ENCODE data around the gene RRH.
"Not testable (repeated sequence)": the region's sequence is repeated elsewhere in the genome, so short reads cannot be mapped to it uniquely, and the experiment has no call there.

Gene RRH

DNA sequence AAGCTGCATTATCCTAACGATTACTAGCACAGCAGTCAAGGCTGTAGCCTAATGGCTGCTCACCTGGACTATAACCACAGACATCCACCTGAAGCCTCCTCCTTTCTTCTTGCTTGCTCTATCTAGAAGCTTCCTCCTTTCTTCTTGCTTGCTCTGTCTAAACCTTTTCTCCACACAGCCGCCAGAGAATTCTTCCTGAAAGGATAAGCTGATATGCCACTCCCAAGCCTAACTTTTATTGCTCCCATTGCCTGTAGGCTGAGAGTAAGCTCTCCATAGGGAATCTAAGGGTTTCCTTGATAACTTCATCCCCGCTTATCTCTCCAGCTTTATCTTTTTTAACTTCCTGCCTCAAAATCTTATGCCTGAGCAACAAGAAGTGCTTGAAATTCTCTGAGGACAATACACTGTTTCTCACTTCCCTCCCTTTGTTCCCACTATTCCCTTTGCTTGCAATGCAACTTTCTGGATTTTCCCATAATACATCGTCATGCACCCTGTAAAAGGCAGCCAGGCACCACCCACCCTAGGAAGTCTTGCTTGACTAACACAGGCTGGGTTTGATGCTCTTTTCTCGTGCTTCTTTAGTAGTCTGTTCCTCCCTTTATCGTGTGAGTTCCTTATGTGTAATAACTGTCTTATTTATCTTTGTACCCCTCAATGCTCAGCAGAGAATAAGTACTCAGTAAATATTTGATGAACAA, 18.8 kb downstream of the RRH start:
- no peak for DNase-seq (ENCODE audit: low spot score)

DNA sequence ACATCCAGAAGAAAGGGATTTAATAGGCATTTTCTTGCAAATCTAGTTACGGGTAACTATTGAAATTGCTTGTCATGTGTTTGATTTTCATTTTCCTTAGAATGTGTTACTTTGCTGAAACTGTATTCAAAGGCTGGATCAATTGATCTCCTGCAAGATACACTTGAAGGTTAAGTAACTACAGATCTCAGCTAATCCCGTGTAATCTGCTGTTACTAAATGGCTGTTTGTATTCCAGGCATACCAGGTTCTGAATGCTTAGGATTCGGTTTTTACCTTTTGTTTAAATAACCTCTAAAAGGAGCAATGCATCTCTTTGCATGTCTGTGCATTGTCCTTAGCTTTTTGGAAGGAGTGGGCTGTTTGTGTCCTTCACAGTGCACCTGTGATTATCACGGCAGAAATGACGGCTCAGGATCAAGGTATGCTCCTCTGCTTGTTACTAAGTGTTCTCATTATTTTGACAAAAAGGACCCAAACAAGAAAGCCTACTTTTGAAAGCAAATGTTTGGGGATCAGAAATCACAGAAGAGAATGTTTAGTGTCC, 20.2 kb downstream of the RRH start, which contains the start of gene LRIT3:
LRIT3 (plus strand) TSS at position 212 of the 547 bp plus-strand sequence; CDS start at position 307, 95 bp downstream.
- no peak for DNase-seq (ENCODE audit: low spot score)

DNA sequence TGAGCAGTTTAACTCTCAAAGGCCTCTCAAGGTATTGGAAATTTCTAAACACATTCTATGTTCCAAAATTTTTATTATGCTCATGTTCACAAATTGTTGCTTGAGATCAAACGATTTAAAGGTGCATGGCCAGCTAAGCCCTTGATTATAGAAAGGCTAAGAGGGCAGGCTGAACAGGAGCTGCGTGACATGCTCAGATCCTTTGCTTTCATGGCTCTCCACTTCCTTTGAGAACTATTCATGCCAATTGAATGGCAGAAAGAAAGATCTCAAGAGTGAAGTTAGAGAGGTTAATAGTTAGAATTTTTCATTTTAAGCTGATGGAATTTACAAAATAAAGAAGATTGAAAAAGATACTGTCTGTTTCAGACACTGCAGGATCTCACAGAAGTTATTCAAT, 20.7 kb downstream of the RRH start:
- DNase-seq (ENCODE audit: low spot score) = no peak

DNA sequence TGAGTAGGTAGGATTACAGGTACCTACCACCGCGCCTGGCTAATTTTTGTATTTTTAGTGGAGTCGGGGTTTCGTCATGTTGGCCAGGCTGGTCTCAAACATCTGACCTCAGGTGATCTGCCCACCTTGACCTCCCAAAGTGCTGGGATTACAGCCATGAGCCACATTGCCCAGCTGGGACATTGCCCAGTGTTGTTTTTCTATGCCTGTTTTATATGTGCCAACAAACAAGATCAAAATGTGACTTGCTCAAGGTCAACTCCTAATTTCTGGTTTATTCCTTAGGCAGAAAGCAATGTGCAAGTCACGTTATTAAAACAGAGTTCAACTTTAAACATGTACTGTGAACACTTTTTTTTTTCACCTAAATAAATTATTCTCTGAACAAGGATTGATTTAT, 22.8 kb downstream of the RRH start:
- no peak for DNase-seq (ENCODE audit: low spot score)

DNA sequence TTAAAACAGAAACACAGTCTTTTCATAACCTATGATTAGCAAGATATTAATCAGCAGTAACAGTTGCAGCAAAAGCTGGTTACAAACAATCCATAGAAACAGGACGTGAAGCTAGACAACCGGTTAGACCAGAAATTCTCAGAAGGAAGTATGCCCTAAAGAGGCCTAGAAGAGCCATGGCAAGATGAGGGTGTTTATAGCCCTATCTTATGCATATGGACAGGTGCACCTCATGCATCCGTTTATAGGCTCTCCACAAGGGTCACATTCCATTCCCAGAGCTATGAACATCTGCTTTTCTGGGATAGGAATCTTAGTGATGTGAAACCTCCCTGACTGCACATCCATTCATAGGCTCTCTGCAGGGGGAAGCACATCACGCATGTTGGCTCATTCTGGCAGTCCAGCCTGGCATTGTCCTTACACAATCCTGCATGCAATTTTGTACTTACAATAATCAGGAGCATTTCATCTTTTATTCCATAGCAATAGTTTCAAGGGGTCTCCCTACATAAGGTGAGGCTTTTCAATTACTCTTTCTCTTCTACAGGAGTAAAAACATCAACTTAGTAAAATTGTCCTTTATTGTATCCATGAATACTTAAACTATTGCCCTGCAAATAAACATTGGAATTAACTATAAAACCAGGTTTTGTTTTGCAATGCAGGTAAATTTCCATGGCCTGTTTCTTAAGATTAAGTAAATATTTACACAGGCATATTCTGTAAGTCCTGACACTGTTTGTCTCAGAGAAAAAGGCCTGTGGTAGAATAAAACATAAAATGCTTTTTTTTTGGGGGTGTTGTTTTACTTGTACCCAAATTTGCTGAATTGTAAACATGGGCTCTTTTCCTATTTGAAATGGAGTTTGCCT, 31.9 kb downstream of the RRH start:
- not testable (repeated sequence) for DNase-seq (ENCODE audit: low spot score)

DNA sequence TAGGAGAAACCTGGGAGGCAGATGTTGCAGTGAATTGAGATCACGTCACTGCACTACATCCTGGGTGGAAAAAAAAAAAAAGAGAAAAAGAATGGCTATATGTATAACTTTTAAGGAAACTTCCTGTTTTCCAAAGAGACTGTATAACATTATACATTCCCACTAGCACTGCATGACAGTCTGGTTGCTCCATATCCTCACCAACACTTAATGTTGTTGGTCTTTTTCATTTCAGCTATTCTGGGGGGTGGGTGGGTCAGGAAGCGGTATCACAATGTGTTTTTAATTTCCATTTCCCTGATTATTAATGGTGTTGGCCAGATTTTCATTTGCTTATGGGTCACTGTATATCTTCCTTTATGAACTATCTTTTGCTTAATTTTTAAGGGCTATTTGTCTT, 33.5 kb downstream of the RRH start:
- DNase-seq (ENCODE audit: low spot score) = no peak

DNA sequence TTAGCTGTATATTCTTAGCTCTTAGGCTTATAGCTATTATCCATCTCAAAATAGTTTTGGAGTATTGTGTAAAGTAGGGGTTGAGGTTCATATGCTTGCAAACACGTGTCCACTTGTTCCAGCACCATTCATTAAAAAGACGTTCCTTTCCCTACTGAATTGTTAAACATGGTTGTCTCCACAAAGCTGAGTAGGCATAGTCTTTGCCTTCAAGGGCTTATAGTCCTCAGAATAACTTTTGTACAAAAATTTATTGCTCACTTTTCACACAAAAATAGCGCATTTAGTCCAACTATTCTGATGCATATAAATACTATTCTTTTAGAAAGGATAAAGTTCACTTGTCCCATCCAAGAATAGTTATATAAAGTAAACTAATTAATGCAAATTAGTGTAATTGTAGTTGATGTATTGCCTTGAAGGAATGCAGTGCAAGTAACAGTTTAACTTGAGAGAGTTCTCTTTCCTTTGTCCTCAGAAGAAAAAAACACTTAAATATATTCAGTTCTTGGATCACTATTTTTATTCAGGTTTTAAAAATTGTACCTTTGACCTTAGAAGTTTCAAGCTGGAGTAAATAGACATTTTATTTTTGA, 34.2 kb downstream of the RRH start:
- DNase-seq (ENCODE audit: low spot score) = no peak

DNA sequence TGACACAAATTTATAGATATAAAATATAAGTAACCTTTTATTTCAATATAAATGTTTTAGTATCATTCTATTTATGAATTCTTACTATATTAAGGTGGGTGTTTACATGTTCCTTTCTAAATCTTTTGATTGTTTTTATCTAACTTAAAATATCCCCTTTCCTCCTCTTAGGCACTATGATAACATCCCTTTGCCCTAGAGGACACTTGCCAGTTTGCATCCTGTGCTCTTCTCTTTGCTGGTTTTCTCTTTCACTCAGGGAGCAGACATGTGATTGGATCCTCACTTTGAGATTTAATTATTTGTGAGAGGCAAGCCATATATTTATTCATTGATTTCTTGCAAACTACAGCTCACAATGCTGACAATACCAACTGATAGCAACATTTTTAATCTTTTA, 36.4 kb downstream of the RRH start:
- no peak for DNase-seq (ENCODE audit: low spot score)

DNA sequence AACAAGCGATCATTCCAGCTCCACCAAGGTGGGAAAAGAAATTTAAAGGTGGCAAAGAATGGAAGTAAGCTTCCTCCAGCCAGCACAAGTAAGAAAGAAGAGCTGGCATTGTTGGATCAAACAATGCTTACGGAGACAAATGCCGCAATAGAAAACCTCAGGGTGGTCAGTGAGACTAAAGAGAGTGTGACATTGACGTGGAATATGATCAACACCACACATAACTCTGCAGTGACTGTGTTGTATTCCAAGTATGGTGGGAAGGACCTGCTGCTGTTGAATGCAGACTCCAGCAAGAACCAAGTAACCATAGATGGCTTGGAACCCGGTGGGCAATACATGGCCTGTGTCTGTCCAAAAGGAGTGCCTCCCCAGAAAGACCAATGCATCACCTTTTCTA, 42.3 kb downstream of the RRH start:
- no peak for DNase-seq (ENCODE audit: low spot score)

DNA sequence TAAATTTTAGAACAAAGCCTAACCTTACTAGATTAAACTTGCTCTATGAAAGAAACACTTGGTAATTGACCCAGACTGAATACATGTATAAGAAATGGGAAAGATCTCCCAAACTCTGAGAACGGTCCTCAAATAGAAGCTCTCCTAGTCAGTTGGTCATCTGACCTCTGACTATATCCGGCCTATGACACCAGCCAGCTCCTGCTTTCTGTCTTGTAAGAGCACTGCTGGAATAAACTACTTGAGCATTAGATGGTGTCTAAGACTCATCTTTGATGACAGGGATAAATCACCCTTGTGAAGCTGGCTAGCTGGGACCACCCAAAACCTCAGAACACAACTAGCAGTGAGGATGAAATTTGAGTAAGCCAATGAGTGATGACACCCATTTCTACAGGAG, 44.3 kb downstream of the RRH start:
- no peak for DNase-seq (ENCODE audit: low spot score)

DNA sequence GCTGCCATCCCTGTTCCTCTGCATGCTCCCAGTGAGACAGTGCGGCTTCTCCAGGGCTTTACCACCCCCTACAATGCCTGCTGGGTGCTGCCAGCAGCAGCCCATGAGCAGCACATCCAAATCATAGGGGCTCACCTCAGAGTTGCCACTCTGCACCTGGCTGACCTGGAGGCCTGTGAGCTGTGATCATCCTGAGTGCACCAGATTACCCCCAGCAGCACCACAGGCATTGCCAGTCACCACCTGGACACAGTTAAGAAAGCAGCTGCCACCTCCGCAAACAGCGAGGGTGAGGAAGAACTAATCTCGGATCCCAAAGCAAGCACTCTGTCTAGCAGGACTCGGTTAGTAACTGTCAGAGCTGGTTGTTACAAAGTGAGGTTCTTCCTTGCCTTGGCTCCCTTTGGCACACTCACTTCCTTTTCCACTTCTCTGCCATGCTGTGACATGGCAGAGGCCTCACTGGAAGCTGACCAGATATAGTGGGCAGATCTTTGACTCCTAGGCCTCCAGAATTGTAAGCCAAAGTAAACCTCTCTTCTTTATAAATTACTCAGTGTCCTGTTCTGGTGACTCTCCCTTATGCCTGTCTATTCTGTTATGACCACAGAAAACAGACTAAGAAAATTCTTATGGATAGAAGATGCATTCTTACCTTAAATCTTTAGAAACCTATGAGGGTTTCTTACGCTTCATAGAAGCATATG, 45.3 kb downstream of the RRH start:
- no peak for DNase-seq (ENCODE audit: low spot score)

DNA sequence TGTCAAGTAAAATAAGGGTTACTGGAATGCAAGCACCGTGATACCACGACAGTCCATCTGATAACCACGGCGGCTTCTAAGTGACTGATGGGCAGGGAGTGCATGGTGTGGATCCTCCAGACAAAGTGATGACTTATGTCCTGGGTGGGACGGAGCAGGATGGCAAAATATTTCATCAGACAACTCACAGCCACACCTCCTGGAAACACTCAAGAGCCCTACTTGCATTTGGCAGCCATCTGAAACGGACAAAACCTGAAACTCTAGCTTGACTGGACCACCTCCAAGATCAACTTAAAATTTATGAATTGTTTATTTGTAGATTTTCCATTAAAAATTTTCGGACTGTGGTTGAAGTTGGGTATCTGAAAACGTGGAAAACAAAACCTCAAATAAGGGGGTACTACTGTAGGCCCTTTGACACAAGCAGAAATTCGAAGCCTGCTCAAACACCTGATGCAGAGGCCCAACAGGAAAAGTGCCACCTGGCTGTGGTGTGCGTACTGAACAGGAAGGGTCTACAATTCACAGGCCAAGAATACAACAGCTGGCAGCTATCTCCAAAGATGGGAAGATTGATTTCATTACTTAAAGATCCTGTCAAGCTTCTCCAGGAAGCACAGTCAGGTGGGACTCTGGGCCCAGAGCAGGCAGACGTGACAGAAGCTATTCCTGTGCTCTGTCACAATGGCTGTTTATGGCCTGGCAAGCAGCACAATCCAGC, 46.2 kb downstream of the RRH start:
- no peak for DNase-seq (ENCODE audit: low spot score)

DNA sequence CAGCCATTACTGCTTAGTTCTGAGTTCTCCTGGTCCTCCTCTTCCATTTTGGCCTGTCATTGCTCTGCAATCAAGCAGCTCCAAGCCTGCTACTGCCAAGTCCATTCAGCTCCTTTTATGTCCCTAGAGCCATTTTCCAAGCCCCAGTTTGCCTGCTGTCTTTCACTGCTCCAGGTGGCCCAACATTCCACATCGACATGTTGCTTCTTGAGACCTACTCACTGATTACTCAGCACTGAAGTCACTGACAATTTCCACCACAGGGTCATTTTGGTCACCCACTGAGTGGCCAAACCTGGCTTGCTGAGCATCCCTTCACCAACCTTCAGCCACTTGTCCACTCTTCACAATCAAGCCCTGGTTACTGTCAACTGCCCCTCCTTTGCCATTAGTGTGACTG, 47.3 kb downstream of the RRH start:
- DNase-seq (ENCODE audit: low spot score) = no peak

DNA sequence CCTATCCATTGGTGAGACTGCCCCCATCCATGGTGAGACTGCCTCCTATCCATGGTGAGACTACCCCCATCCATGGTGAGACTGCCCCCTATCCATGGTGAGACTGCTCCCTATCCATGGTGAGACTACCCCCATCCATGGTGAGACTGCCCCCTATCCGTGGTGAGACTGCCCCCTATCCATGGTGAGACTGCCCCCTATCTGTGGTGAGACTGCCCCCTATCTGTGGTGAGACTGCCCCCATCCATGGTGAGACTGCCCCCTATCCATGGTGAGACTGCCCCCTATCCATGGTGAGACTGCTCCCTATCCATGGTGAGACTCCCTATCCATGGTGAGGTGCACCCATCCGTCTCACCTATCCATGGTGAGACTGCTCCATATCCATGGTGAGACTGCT, 47.8 kb downstream of the RRH start:
- DNase-seq (ENCODE audit: low spot score) = not testable (repeated sequence)

DNA sequence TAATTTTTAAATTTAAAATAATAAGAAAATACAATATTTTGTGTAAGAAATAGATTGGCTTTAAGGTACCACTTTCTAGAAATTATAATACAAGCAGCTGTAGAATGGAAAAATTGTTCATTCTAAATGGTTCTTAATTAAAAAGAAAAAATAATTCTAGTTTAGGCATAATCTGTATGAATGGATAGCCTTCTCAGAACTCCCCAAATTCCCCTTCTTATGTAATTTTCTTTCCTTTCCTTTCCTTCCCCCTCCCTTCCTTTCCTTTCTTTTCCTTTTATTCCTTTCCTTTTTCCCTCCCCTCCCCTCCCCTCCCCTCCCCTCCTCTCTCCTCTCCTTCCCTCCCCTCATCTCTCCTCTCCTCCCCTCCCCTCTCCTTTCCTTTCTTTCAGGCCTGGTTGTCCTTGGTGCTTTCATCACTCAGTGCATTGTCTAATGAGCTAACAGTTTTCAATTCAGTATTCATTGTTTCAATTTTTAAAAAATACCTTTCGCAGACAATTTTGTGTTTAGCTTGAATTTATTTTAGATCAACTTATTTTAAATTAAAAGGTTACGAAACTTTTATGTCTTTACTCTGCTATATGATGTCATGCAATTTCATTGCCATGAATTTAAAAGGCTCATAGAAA, 49.0 kb downstream of the RRH start:
- DNase-seq (ENCODE audit: low spot score) = no peak

DNA sequence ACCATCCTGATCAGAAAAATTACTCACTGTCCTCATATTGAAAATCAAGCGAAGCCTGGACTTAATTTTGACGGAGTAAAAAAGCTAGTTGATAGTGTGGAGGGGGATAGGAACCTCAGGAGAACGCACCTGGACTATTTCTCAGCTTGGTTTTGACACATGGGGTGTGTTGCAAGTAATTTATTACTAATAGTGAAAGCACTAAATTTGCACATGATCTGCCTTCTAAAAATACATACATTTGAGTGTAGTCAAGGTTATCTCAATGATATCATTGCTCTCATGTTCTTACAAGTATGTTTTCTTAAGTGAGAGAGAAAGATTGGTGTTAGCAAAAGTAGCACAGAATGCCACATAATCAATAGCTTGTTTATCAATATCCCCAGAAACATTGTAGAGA, 49.6 kb downstream of the RRH start:
- DNase-seq (ENCODE audit: low spot score) = no peak

DNA sequence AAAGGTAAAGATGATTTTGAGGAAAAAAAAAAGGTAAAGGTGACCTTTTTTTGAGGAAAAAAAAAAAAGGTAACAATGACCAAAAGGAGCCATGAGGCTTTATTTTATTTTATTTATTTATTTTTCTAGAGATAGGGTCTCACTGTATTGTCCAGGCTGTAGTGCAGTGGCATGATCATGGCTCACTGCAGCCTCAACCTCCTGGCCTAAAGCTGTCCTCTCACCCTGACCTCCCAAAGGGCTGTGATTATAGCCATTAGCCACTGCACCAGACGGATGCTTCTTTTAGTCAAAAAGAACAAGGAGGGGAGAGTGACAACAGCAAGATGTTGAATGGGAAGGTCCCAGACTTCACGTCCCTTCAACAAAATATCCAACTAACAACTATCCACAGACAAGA, 50.6 kb downstream of the RRH start:
- no peak for DNase-seq (ENCODE audit: low spot score)

DNA sequence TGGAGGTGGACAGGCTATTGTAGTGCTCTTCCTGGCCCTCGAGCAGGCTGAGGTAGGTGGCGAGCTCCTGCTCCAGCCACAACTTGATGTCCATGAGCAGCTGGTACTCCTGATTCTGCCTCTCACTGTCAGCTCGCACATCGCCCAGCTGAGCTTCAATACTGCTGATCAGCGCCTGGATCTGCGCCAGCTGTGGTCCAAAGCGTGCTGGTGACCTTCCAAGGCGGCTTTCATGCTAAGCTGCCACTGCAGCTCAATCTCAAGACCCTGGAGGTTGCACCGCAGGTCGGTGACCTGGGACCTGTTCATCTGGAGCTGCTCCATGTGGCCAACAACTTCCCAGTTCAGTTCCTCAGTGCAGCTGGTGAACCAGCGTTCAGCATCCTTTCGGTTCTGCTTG, 51.3 kb downstream of the RRH start:
- DNase-seq (ENCODE audit: low spot score) = no peak

DNA sequence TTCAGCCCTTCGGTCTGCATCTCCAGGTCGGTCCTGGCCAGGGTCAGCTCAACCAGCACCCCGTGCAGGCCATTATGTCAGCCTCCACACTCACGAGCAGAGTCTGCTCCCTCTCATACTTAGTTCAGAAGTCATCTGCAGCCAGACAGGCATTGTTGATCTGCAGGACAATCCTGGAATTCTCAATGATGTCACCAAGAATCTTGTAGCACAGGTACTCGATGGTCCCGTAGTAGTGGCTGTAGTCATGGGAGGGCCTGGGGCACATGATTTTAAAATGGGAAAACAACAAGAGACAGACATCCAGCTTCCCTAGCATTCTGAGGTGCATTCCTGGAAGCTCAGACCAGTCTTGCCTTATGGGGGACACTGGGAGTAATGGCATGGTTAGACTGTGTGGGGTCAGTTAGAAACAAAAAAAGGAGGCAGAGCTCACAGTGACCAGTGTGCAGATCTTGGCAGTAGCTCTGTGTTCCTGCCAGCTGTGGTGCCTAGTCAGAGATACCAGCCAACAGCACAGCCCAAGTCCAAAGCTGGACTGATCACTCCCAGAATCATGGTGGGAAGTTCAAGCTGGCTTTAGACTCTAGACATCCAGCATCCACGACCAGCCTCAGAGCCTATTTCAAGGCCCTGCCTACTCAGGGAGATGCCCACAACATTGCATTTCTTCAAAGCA, 52.0 kb downstream of the RRH start:
- no peak for DNase-seq (ENCODE audit: low spot score)

DNA sequence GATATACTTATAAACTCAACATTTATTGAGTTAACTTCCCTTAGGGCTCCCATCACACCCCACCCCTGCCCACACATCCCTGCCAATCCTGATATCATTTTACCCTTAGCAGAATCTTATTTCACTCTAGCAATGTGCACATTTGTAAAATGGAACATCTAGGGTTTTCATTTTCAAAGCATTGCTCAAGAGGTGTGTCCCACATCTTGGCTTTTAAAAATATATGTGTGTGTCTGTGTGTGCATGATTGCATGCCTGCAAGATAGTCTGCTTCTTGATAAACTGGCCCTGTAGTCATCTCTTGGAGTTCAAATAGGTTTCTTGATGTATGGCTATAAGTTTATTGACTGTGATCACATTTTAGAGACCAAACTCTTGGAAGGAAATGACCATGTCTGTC, 58.5 kb downstream of the RRH start:
- no peak for DNase-seq (ENCODE audit: low spot score)

Data from HuH-7.5 (cell line).